Skeletal muscle tissue (tissue), 4 donors: ENCODE measurements around the gene CHD5. TPM values are rescaled to one million over a fixed set of nuclear protein-coding genes. Genes with fewer than 3 reads are reported as not detected.
"Not testable (repeated sequence)": the region's sequence is repeated elsewhere in the genome, so short reads cannot be mapped to it uniquely, and the experiment has no call there.

Source experiments
- H3K27ac ChIP-seq: one replicate; pipeline ENCODE4 v1.7.0; 2013; ENCODE audit warnings: mild to moderate bottlenecking, low read depth, low read length, inconsistent platforms
- H3K27me3 ChIP-seq, 3 donors: one replicate each; pipeline ENCODE4 v1.7.0; 2013; ENCODE audit warnings: low read length in 3 of 3; ENCODE audit not compliant: control insufficient read depth in 3 of 3, insufficient read depth in 3 of 3
- H3K36me3 ChIP-seq, 3 donors: one replicate each; pipeline ENCODE4 v1.7.0; 2013; ENCODE audit warnings: low read length in 3 of 3; ENCODE audit not compliant: control insufficient read depth in 3 of 3, insufficient read depth in 3 of 3
- H3K4me1 ChIP-seq, 3 donors: one replicate each; pipeline ENCODE4 v1.7.0; 2013; ENCODE audit warnings: low read length in 3 of 3, mild to moderate bottlenecking in 3 of 3; ENCODE audit not compliant: control insufficient read depth in 3 of 3, insufficient read depth in 3 of 3
- H3K4me3 ChIP-seq, 3 donors: one replicate each; pipeline ENCODE4 v1.7.0; 2013; ENCODE audit warnings: low read length in 3 of 3
- H3K9ac ChIP-seq, 3 donors: one replicate each; pipeline ENCODE4 v1.7.0; 2013; ENCODE audit warnings: low read length in 3 of 3, mild to moderate bottlenecking in 3 of 3, moderate library complexity in 2 of 3, low read depth in 1 of 3
- H3K9me3 ChIP-seq, 3 donors: one replicate each; pipeline ENCODE4 v1.7.0; 2013; ENCODE audit warnings: low read length in 3 of 3; ENCODE audit not compliant: control insufficient read depth in 3 of 3
- total RNA-seq: library from RNA; depleted of rRNA; stranded (reverse); fragments of >200 nt; gene quantifications from one replicate; pipeline ENCODE4 v1.2.3, GENCODE V29; 2014
- donor health status: Osteomylitis.

Gene CHD5
- total RNA-seq, 1 donor from 2014 or later = not detected

DNA sequence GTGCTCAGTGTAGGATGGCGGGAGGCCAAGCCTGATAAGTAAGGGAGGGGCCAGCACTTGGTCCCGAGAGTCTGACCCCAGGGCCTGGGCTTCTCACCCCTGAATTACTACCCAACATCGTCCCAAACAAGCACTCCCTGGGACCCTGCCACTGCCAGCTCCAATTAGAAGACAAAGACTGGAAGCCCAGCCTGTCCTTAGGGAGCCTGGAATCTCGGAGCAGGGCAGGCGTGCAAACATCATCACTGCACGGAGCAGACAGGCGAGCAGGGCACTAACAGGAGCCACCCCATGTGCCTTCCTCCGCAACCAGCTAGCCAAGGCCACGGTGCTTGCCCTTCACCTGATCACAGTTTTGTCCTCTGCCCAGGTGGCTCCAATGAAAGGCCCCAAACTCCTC lies 111.2 kb downstream of the CHD5 start:
- H3K4me1 ChIP-seq = peaks cover 7 to 13% (median 8%) of the 10 kb centered on the region in 3 donors
- no peak overlapping the region for H3K27ac ChIP-seq
- no peaks in the 10 kb centered on the region for H3K36me3 ChIP-seq
- H3K4me3 ChIP-seq = no peak overlapping the region
- peaks cover 22 to 36% (median 23%) of the 10 kb centered on the region in 3 donors for H3K27me3 ChIP-seq
- no peaks in the 10 kb centered on the region for H3K9me3 ChIP-seq
- no peak overlapping the region for H3K9ac ChIP-seq

DNA sequence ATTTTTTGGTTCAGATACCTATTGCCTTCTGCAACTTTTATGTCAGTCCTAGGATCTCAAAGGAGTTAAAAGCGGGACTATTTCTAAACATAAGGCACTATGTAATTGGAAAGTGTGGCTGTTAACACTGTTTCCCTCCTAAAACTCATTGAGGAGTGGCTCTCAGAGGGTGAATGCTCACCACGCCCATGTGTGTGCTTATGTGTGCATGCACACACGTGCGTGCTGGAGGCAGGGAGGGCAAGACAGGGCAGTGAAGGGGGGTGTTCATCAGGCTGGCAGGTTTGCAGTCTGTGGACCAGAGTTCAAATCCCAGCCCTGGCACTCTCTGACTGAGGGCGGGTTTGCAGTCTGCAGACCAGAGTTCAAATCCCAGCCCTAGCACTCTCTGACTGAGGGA lies 112.0 kb downstream of the CHD5 start:
- Histone ChIP-seq H3K27me3 (peaks cover 24 to 30% (median 26%) of the 10 kb centered on the region in 3 donors), H3K9me3 (no peaks in the 10 kb centered on the region), H3K36me3 (no peaks in the 10 kb centered on the region), H3K9ac (no peak overlapping the region), H3K4me1 (peaks cover 7 to 13% (median 8%) of the 10 kb centered on the region in 3 donors), H3K4me3 (no peak overlapping the region), H3K27ac (no peak overlapping the region)

DNA sequence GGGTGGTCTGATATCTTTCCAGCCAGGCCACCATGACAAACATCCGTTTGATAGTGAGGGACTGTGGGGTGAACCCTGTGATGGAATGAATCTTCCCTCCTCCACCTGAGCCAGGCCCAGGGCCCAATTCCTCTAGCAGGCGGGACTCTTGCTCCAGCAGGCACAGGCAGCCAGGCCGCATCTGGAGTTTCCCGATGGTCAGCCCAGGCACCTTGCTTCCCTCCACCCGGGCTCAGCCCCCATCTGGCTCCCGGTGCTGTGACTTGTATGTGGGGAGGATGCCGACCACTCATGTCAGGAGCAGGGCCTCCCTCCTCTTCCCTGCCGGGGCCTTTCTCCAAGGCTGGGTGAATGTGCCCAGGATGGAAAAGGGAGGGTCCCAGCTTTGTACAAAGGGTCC lies 113.4 kb downstream of the CHD5 start:
- H3K27me3 ChIP-seq = peaks cover 19 to 27% (median 26%) of the 10 kb centered on the region in 3 donors
- no peaks in the 10 kb centered on the region for H3K36me3 ChIP-seq
- no peak overlapping the region for H3K9ac ChIP-seq
- H3K27ac ChIP-seq = no peak overlapping the region
- no peaks in the 10 kb centered on the region for H3K9me3 ChIP-seq
- H3K4me1 ChIP-seq = peaks cover 7 to 13% (median 8%) of the 10 kb centered on the region in 3 donors
- no peak overlapping the region for H3K4me3 ChIP-seq

DNA sequence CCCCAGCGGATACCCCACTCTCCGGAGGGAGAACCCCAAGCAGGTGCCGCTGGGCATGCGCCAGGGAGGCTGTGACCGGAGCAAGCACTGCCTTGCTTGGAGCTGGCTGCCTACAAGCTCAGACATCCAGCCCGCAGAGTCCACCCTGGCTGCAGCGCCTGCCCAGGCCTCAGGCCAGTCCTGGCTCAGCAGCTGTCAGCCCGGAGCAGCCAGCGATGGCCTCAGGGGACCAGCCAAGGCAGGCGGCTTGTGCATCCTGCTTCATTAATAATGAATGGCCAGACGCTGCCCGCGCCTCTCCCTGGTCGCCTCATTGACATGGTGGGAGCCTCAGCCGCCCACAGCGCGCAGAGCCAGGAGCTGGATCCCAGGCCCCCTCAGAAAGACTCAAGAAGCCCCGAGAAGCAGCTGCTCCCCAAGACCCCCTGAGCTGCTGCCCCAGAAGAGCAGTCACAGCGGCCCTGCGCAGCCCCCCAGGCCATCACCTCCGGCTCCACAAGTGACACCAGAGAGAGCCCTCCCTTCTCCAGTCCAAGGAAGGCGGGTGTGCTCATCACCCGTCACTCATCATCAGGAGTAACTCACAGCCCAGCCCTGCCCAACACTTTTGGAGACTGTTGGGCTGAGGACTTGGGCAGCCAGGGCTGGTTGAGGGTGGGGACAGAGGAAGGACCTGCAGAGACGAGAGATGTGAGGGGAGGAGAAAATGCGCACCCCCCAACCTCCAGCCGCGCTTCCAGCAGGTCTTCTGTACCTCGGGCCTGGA lies 114.8 kb downstream of the CHD5 start:
- H3K36me3 ChIP-seq = no peaks in the 10 kb centered on the region
- no peak overlapping the region for H3K27ac ChIP-seq
- H3K27me3 ChIP-seq = peaks cover 13 to 27% (median 20%) of the 10 kb centered on the region in 3 donors
- no peak overlapping the region for H3K4me3 ChIP-seq
- peaks cover 7 to 13% (median 8%) of the 10 kb centered on the region in 3 donors for H3K4me1 ChIP-seq
- no peaks in the 10 kb centered on the region for H3K9me3 ChIP-seq
- no peak overlapping the region for H3K9ac ChIP-seq

DNA sequence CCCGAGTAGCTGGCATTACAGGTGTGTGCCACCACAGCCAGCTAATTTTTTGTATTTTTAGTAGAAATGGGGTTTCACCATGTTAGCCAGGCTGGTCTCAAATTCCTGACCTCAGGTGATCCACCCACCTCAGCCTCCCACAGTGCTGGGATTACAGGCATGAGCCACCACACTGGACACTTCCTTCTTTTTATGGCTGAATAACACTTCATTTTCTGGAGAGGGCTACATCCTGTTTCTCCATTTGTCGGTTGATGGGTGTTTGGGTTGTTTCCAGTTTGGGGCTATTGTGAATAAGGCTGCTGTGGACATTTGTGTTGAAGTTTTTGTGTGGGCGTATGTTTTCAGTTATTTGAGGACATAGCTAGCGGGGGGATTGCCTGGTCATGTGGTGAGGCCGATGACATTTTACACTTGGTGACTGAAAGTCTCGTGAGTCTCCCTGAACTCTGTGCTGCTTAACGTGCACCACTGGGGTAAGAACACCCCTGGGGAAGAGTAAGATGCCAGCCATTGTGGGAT lies 116.5 kb downstream of the CHD5 start:
- not testable (repeated sequence) for H3K36me3 ChIP-seq, H3K27ac ChIP-seq, H3K9ac ChIP-seq, H3K4me3 ChIP-seq, H3K9me3 ChIP-seq
- Histone ChIP-seq H3K27me3 (peaks cover 22 to 32% (median 27%) of the 10 kb centered on the region in 3 donors), H3K4me1 (peaks cover 10 to 13% (median 11%) of the 10 kb centered on the region in 3 donors)

DNA sequence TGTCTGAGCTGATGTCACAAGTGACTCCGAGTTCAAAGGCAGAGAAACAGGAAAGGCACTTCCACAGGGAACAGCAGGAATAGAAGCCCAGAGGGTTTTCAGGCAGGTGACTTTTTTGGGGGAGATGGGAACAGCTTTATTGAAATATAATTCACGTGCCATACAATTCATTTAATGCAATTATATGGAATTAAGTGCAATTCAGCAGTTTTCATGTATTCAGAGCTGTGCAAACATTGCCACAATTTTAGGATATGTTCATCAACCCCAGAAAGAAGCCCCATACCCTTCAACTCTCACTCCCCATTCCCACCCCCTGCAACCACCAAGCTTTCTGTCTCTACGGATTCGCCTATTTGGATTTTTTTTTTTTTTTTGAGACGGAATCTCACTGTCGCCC lies 117.5 kb downstream of the CHD5 start:
- peaks cover 22 to 33% (median 32%) of the 10 kb centered on the region in 3 donors for H3K27me3 ChIP-seq
- H3K4me1 ChIP-seq = peaks cover 10 to 16% (median 16%) of the 10 kb centered on the region in 3 donors
- H3K4me3 ChIP-seq = no peak overlapping the region
- no peak overlapping the region for H3K27ac ChIP-seq
- no peaks in the 10 kb centered on the region for H3K9me3 ChIP-seq
- peaks cover 0 to 2% (median 0%) of the 10 kb centered on the region in 3 donors for H3K36me3 ChIP-seq
- H3K9ac ChIP-seq = no peak overlapping the region

DNA sequence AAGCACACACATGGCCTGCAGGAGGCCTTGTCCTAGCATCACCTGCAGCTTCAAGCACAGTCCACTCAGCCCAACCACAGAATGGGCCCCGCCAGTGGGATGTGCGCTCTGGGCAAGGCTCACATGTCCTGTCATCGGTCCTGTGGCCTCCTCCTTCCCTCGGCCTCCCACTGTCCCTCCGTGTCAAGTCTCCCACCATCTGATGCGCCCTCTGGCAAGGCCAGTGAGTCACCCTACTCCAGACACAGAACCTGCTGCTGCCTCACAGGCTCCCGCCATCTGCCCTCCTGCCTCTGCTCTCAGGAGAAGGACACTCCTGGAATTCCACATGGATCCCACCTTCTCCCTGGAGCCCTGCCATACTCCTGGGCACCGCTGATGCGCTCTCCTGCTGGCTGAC lies 120.3 kb downstream of the CHD5 start:
- peaks cover 0 to 2% (median 0%) of the 10 kb centered on the region in 3 donors for H3K36me3 ChIP-seq
- peaks cover 7 to 12% (median 9%) of the 10 kb centered on the region in 3 donors for H3K4me1 ChIP-seq
- H3K9me3 ChIP-seq = no peaks in the 10 kb centered on the region
- H3K4me3 ChIP-seq = no peak overlapping the region
- no peak overlapping the region for H3K9ac ChIP-seq
- no peak overlapping the region for H3K27ac ChIP-seq
- H3K27me3 ChIP-seq = peaks cover 8 to 27% (median 24%) of the 10 kb centered on the region in 3 donors

DNA sequence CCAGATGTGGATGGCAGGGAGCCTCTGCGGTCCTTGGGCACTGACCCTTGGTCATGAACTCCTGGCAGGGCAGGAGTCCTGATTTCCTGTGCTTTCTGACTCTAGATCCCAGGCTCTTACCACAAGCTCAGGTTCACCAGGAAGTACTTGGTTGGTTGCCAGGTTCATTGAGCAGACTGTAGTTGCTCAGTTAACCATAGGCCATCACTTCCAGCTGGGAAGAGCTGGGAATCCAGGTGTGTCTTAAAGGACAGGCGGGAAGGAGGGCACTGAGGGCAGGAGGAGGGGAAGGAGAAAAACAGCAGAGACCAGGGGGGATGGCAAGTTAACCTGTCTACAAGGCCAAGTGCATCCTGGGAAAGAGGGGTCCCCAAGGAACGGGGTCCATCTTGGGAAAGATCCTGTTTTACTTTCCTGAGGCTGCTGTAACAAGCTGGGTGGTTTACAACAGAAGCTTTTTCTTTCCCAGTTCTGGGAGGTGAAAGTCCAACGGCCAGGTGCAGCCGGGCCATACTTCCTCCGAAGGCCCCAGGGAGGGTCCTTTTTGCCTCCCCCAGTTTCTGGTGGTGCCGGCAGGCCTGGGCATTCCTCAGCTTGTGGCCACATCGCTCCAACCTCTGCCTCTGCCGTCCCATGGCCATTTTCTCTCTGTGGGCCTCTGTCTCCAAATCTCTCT lies 122.8 kb downstream of the CHD5 start:
- Histone ChIP-seq H3K9me3 (no peaks in the 10 kb centered on the region), H3K36me3 (peaks cover 0 to 2% (median 0%) of the 10 kb centered on the region in 3 donors), H3K4me3 (no peak overlapping the region), H3K9ac (no peak overlapping the region), H3K27ac (no peak overlapping the region), H3K27me3 (peaks cover 3 to 26% (median 17%) of the 10 kb centered on the region in 3 donors), H3K4me1 (peaks cover 2 to 8% (median 3%) of the 10 kb centered on the region in 3 donors)

DNA sequence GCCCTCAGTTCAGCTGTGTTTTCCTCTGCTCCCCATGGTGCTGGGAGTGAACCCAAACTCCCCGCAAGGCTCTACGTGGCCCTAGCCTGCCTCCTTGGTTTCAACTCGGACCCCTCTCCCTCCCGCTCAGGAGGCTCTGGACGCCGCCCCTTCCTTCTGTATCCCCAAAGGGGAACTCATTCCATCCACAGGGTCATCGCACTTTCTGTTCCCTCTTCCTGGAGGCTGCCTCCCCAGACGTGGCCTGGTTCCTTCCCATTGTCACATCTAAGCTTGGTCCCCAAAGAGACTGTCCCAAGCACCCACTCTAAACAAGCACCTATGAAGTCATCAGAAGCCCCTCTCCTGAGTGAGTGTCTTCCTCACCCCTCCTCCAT lies 123.6 kb downstream of the CHD5 start:
- Histone ChIP-seq H3K36me3 (peaks cover 0 to 2% (median 0%) of the 10 kb centered on the region in 3 donors), H3K9me3 (no peaks in the 10 kb centered on the region), H3K4me3 (no peak overlapping the region), H3K4me1 (peaks cover 2 to 8% (median 3%) of the 10 kb centered on the region in 3 donors), H3K27me3 (peaks cover 3 to 26% (median 17%) of the 10 kb centered on the region in 3 donors), H3K27ac (no peak overlapping the region), H3K9ac (no peak overlapping the region)

DNA sequence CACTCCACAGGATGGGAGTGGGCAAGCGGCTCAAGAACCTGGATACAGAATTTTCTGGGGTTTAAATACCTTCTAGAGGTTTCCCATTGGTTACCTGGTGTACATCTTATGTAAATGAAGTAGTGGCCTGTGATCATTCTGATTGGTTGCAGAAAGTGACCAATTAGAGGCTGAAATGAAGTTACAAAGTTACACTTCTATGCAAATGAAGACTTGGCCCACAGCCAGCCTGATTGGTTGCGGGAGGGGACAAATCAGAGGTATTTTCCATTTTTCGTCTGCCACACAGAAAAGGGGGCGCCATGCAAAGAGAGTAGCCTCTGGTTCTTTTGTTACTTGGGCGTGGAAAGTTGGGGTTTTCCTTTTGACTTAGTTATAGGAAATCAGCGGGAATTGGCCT lies 125.5 kb downstream of the CHD5 start:
- H3K27me3 ChIP-seq = peaks cover 0 to 18% (median 12%) of the 10 kb centered on the region in 3 donors
- H3K36me3 ChIP-seq = no peaks in the 10 kb centered on the region
- no peak overlapping the region for H3K27ac ChIP-seq
- H3K9me3 ChIP-seq = no peaks in the 10 kb centered on the region
- no peak overlapping the region for H3K9ac ChIP-seq
- peaks cover 2 to 8% (median 3%) of the 10 kb centered on the region in 3 donors for H3K4me1 ChIP-seq
- no peak overlapping the region for H3K4me3 ChIP-seq
